Mesenchymal stem cell (in vitro differentiated cells and primary cell): ENCODE measurements around the gene KIFC3.

Source experiments
- DNase-seq: peaks from one replicate; pipeline ENCODE4 v3.0.0-alpha.2; 2013
- H2AFZ ChIP-seq: one replicate; pipeline ENCODE4 v1.6.1; 2013; ENCODE audit warnings: low read depth, mild to moderate bottlenecking, control low read depth, inconsistent platforms, low read length, moderate library complexity
- H2AK5ac ChIP-seq: 2 replicates; pipeline ENCODE4 v1.6.1; 2013; ENCODE audit warnings: low read length, moderate library complexity, mild to moderate bottlenecking, inconsistent platforms; ENCODE audit not compliant: severe bottlenecking
- H2BK120ac ChIP-seq: one replicate; pipeline ENCODE4 v1.6.1; 2013; ENCODE audit warnings: low read depth, mild to moderate bottlenecking, inconsistent platforms, low read length, moderate library complexity
- H2BK12ac ChIP-seq, 2 experiments: one replicate each; pipeline ENCODE4 v1.6.1; 2013; ENCODE audit warnings: inconsistent platforms in 2 of 2, low read length in 2 of 2, mild to moderate bottlenecking in 2 of 2, moderate library complexity in 2 of 2, control low read depth in 1 of 2
- H2BK15ac ChIP-seq: one replicate; pipeline ENCODE4 v1.6.1; 2013; ENCODE audit warnings: mild to moderate bottlenecking, low read depth, inconsistent platforms; ENCODE audit not compliant: poor library complexity, severe bottlenecking
- H2BK5ac ChIP-seq: 2 replicates; pipeline ENCODE4 v1.6.1; 2013; ENCODE audit warnings: low read depth, mild to moderate bottlenecking, low read length, control low read depth, inconsistent platforms; ENCODE audit not compliant: poor library complexity, severe bottlenecking
- H3K14ac ChIP-seq, 2 experiments: one replicate each; pipeline ENCODE4 v1.6.1; 2013; ENCODE audit warnings: inconsistent platforms in 2 of 2, low read length in 2 of 2, control low read depth in 1 of 2, mild to moderate bottlenecking in 1 of 2, moderate library complexity in 1 of 2
- H3K18ac ChIP-seq, 2 experiments: one replicate each; pipeline ENCODE4 v1.6.1; 2013; ENCODE audit warnings: inconsistent platforms in 2 of 2, low read length in 2 of 2, control low read depth in 1 of 2, low read depth in 1 of 2, mild to moderate bottlenecking in 1 of 2
- H3K23ac ChIP-seq, 2 experiments: one replicate each; pipeline ENCODE4 v1.6.1; 2013; ENCODE audit warnings: inconsistent platforms in 2 of 2, low read length in 2 of 2, mild to moderate bottlenecking in 2 of 2, moderate library complexity in 2 of 2, control low read depth in 1 of 2
- H3K27ac ChIP-seq: 2 replicates; pipeline ENCODE4 v1.5.1; 2013; ENCODE audit warnings: mild to moderate bottlenecking, moderate library complexity, low read length, control low read depth, inconsistent platforms; ENCODE audit not compliant: poor library complexity, severe bottlenecking
- H3K27me3 ChIP-seq, 2 experiments: 2 replicates each; pipeline versions ENCODE4 v1.6.1 to v1.7.0; 2013; ENCODE audit warnings: low read length in 2 of 2, mild to moderate bottlenecking in 2 of 2, moderate library complexity in 2 of 2, control low read depth in 1 of 2, inconsistent platforms in 1 of 2; ENCODE audit not compliant: control insufficient read depth in 1 of 2, insufficient read depth in 1 of 2
- H3K36me3 ChIP-seq, 2 experiments: 2 replicates each; pipeline versions ENCODE4 v1.6.1 to v1.7.0; 2013; ENCODE audit warnings: low read length in 2 of 2, control low read depth in 1 of 2, inconsistent platforms in 1 of 2, low read depth in 1 of 2, mild to moderate bottlenecking in 1 of 2; ENCODE audit not compliant: insufficient read depth in 2 of 2, control insufficient read depth in 1 of 2
- H3K4ac ChIP-seq, 2 experiments: one replicate each; pipeline ENCODE4 v1.6.1; 2013; ENCODE audit warnings: inconsistent platforms in 2 of 2, low read length in 2 of 2, mild to moderate bottlenecking in 2 of 2, moderate library complexity in 2 of 2, control low read depth in 1 of 2, low read depth in 1 of 2
- H3K4me1 ChIP-seq: 2 replicates; pipeline ENCODE4 v1.6.1; 2013; ENCODE audit warnings: low read depth, low read length, control low read depth; ENCODE audit not compliant: control insufficient read depth, insufficient read depth
- H3K4me2 ChIP-seq: 2 replicates; pipeline ENCODE4 v1.6.1; 2013; ENCODE audit warnings: low read length, mild to moderate bottlenecking, inconsistent platforms; ENCODE audit not compliant: poor library complexity, severe bottlenecking
- H3K4me3 ChIP-seq, 2 experiments: 2 replicates each; pipeline versions ENCODE4 v1.5.1 to v1.7.0; 2013; ENCODE audit warnings: low read length in 2 of 2, mild to moderate bottlenecking in 2 of 2, control low read depth in 1 of 2, low read depth in 1 of 2; ENCODE audit not compliant: insufficient read depth in 1 of 2
- H3K79me1 ChIP-seq: replicated peaks from 2 replicates; pipeline ENCODE4 v1.6.1; 2013; ENCODE audit warnings: mild to moderate bottlenecking, control low read depth, low read length, inconsistent platforms; ENCODE audit not compliant: poor library complexity, severe bottlenecking
- H3K9ac ChIP-seq: 2 replicates; pipeline ENCODE4 v1.7.0; 2013; ENCODE audit warnings: mild to moderate bottlenecking, low read length, moderate library complexity
- H3K9me3 ChIP-seq: 2 replicates; pipeline ENCODE4 v1.7.0; 2013; ENCODE audit warnings: mild to moderate bottlenecking, low read length; ENCODE audit not compliant: control insufficient read depth
- H4K8ac ChIP-seq: one replicate; pipeline ENCODE4 v1.6.1; 2013; ENCODE audit warnings: inconsistent platforms, mild to moderate bottlenecking, low read length, moderate library complexity
- H4K91ac ChIP-seq: one replicate; pipeline ENCODE4 v1.6.1; 2013; ENCODE audit warnings: mild to moderate bottlenecking, low read length, inconsistent platforms
- WGBS: methylation state at CpG from one replicate; pipeline ENCODE4 v1.1.7; 2013; ENCODE audit warnings: mixed read lengths; 5-methylcytosine and 5-hydroxymethylcytosine counted together

The KIFC3 gene

DNA sequence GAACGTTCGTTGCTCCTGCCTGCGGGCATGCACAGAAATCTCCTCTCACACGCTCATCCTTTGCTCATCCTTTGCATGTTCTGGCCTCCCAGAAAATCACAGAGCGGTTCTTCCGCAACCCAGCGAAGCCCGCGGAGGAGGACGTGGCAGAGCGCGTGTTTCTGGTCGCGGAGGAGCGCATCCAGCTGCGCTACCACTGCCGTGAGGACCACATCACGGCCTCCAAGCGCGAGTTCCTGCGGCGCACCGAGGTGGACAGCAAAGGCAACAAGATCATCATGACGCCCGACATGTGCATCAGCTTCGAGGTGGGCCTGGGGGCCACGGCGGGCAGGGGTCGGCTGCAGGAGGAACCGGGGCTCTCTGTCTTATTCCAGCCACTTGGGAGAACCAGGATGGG is 76.3 kb downstream of the KIFC3 start:
- Histone ChIP-seq H2BK12ac (no peak overlapping the region), H3K4ac (no peak overlapping the region), H4K8ac (no peak overlapping the region), H3K9me3 (no peaks in the 10 kb centered on the region), H3K4me3 (no peak overlapping the region), H3K27ac (no peak overlapping the region), H3K79me1 (no peaks in the 10 kb centered on the region), H3K36me3 (no peaks in the 10 kb centered on the region), H3K4me2 (no peak overlapping the region), H2BK15ac (no peak overlapping the region), H3K18ac (no peak overlapping the region), H2BK120ac (no peak overlapping the region), H4K91ac (no peak overlapping the region), H3K27me3 (peaks cover 0 to 13% of the 10 kb centered on the region in 2 experiments), H2BK5ac (no peak overlapping the region), H3K14ac (no peak overlapping the region), H2AFZ (no peak overlapping the region), H3K4me1 (no peaks in the 10 kb centered on the region), H2AK5ac (no peak overlapping the region), H3K9ac (no peak overlapping the region), H3K23ac (no peak overlapping the region)
- 95% methylated on average over 30 of the region's 30 CpGs for WGBS
- no peak for DNase-seq

DNA sequence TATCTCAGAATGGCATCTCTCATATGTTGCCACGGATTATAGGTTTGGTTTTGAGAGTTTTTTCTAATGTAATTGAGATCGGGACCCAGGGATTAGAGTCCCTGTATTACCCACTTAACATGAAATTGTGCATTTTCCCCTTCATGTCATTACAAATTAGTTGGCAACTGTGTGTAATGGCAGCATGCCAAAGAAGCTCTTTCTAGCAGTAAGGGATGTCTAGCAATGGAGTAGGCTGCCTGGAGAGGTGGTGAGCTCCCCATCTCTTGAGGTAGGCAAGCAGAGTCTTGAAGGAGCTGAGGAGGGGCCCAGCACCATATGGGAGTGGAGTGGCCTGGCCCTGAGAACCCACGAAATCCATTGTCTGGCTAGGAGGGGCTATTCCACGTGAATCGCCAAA is 76.7 kb downstream of the KIFC3 start:
- no peak overlapping the region for H3K23ac ChIP-seq
- no peak overlapping the region for H2BK5ac ChIP-seq
- H2AFZ ChIP-seq: no peak overlapping the region
- no peak overlapping the region for H3K18ac ChIP-seq
- WGBS: 84% methylated on average over 3 of the region's 5 CpGs
- H3K36me3 ChIP-seq: no peaks in the 10 kb centered on the region
- no peaks in the 10 kb centered on the region for H3K79me1 ChIP-seq
- H4K91ac ChIP-seq: no peak overlapping the region
- H3K4me2 ChIP-seq: no peak overlapping the region
- no peak overlapping the region for H2BK15ac ChIP-seq
- H2AK5ac ChIP-seq: no peak overlapping the region
- H4K8ac ChIP-seq: no peak overlapping the region
- H3K27me3 ChIP-seq: peaks cover 0 to 10% of the 10 kb centered on the region in 2 experiments
- no peak overlapping the region for H3K14ac ChIP-seq
- H3K4me3 ChIP-seq: no peak overlapping the region
- no peak for DNase-seq
- H3K9me3 ChIP-seq: no peaks in the 10 kb centered on the region
- no peak overlapping the region for H2BK120ac ChIP-seq
- H3K27ac ChIP-seq: no peak overlapping the region
- H3K9ac ChIP-seq: no peak overlapping the region
- H3K4ac ChIP-seq: no peak overlapping the region
- H3K4me1 ChIP-seq: no peaks in the 10 kb centered on the region
- no peak overlapping the region for H2BK12ac ChIP-seq

DNA sequence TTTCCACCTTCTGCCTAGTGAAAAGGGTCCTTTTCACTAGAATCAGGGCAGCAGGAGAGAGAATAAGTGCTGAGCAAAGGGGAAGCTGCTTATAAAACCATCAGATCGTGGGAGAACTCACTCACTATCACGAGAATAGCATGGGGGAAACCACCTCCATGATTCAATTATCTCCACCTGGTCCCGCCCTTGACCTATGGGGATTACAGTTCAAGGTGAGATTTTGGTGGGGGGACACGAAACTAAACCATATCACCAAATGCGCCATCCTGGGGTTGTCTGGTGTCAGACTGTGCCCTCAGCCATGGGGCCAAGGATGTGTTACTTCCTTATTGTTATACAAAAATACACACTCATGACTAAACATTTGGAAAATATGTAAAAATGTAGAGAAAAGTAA is 77.1 kb downstream of the KIFC3 start:
- Histone ChIP-seq H3K4me2 (no peak overlapping the region), H3K18ac (no peak overlapping the region), H3K23ac (no peak overlapping the region), H3K27me3 (peaks cover 0 to 10% of the 10 kb centered on the region in 2 experiments), H3K36me3 (no peaks in the 10 kb centered on the region), H2BK12ac (no peak overlapping the region), H2BK15ac (no peak overlapping the region), H3K14ac (no peak overlapping the region), H2BK5ac (no peak overlapping the region), H3K27ac (no peak overlapping the region), H3K4me3 (no peak overlapping the region), H3K9ac (no peak overlapping the region), H3K9me3 (no peaks in the 10 kb centered on the region), H4K91ac (no peak overlapping the region), H3K4ac (no peak overlapping the region), H3K4me1 (no peaks in the 10 kb centered on the region), H2AK5ac (no peak overlapping the region), H4K8ac (no peak overlapping the region), H3K79me1 (no peaks in the 10 kb centered on the region), H2AFZ (no peak overlapping the region), H2BK120ac (no peak overlapping the region)
- DNase-seq: no peak
- WGBS: 66% methylated on average over 5 of the region's 5 CpGs

DNA sequence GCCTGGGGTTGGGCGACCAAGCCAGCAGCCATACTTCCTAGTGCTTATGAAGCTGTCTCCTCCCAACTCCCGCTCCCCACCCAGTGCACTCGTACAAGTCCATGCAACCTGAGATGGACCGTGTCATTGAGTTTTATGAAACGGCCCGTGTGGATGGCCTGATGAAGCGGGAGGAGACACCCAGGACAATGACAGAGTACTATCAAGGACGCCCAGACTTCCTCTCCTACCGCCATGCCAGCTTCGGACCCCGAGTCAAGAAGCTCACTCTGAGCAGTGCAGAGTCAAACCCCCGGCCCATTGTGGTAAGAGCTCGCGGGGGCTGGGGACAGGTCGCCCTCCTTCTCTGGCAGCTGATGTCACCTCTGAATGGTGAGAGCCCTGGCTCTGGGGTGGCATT is 77.8 kb downstream of the KIFC3 start:
- Histone ChIP-seq H3K4ac (no peak overlapping the region), H3K18ac (no peak overlapping the region), H2BK12ac (no peak overlapping the region), H2BK120ac (no peak overlapping the region), H2BK5ac (no peak overlapping the region), H3K14ac (no peak overlapping the region), H3K9ac (no peak overlapping the region), H2AFZ (no peak overlapping the region), H3K4me2 (no peak overlapping the region), H4K8ac (no peak overlapping the region), H4K91ac (no peak overlapping the region), H3K36me3 (no peaks in the 10 kb centered on the region), H3K23ac (no peak overlapping the region), H3K27ac (no peak overlapping the region), H2BK15ac (no peak overlapping the region), H2AK5ac (no peak overlapping the region), H3K27me3 (peaks cover 0 to 10% of the 10 kb centered on the region in 2 experiments), H3K79me1 (no peaks in the 10 kb centered on the region), H3K9me3 (no peaks in the 10 kb centered on the region), H3K4me3 (no peak overlapping the region), H3K4me1 (no peaks in the 10 kb centered on the region)
- 91% methylated on average over 15 of the region's 15 CpGs for WGBS
- DNase-seq: no peak
